K562 (cell line): ENCODE measurements around the gene MDN1.

Experiments used
- CBX5 ChIP-seq: IDR thresholded peaks from 2 replicates; pipeline ENCODE4 v1.6.1; 2014; ENCODE audit warnings: low read depth, borderline replicate concordance
- CTCF ChIP-seq, 3 experiments: IDR thresholded peaks in 2 of 3; conservative IDR thresholded peaks in 1 of 3; 2 replicates each; pipeline ENCODE4 v1.5.1; 2011 to 2012; ENCODE audit warnings: low read length in 3 of 3, mild to moderate bottlenecking in 3 of 3, control low read depth in 2 of 3, improper control_type of control experiment in 1 of 3, inconsistent platforms in 1 of 3, low read depth in 1 of 3, mixed read lengths in 1 of 3, moderate library complexity in 1 of 3; ENCODE audit not compliant: insufficient read depth in 2 of 3
- CUX1 ChIP-seq: fragments of 200-800 bp; sonication (Bioruptor generic); IDR thresholded peaks from 2 replicates; pipeline ENCODE4 v1.6.1; 2016; ENCODE audit warnings: missing genetic modification characterization, missing compliant biosample characterization
- EZH2 ChIP-seq: IDR thresholded peaks from 2 replicates; pipeline ENCODE4 v1.6.1; 2012; ENCODE audit warnings: low read depth, mild to moderate bottlenecking, inconsistent platforms, low read length, borderline replicate concordance
- FOXK2 ChIP-seq, 2 experiments: fragments of 450-650 bp; IDR thresholded peaks in 1 of 2; conservative IDR thresholded peaks in 1 of 2; 2 replicates each; pipeline ENCODE4 v1.6.1; 2016; ENCODE audit warnings: low read depth in 2 of 2, mild to moderate bottlenecking in 1 of 2
- MYNN ChIP-seq, 2 experiments: sonication (generic); formaldehyde crosslinking in 1 of 2; IDR thresholded peaks; 2 replicates each; pipeline versions ENCODE4 v1.5.0 to v1.6.1; 2016 to 2020; ENCODE audit warnings: antibody characterized with exemption in 1 of 2, missing genetic modification reagents in 1 of 2
- SAFB2 ChIP-seq: fragments of 200-400 bp; formaldehyde crosslinking; IDR thresholded peaks from 2 replicates; pipeline ENCODE4 v1.6.1; 2018; ENCODE audit warnings: borderline replicate concordance, low read length, low read depth, moderate library complexity; ENCODE audit not compliant: severe bottlenecking
- ZNF561 ChIP-seq: fragments of 450-650 bp; formaldehyde crosslinking; conservative IDR thresholded peaks from 2 replicates; pipeline ENCODE4 v1.4.0; 2020; ENCODE audit warnings: mild to moderate bottlenecking, moderate library complexity

- no peak for TF ChIP-seq ZNF561
- TF ChIP-seq EZH2, result no peak
- TF ChIP-seq CUX1 (CRISPR knock-in tag), result no peak
- TF ChIP-seq SAFB2, result no peak
- no peak for TF ChIP-seq FOXK2 (conservative IDR thresholded peaks at IDR 0.05 in 1 of 2, IDR thresholded peaks at IDR 0.05 in 1 of 2; ENCODE audit: low read depth in 2 of 2)
- no peak for TF ChIP-seq MYNN (IDR thresholded peaks at IDR 0.05)
- TF ChIP-seq MYNN (CRISPR knock-in tag; IDR thresholded peaks at IDR 0.05), result no peak
- no peak for TF ChIP-seq CBX5
- no peak for TF ChIP-seq CTCF (IDR thresholded peaks at IDR 0.05 in 2 of 3, conservative IDR thresholded peaks at IDR 0.05 in 1 of 3; ENCODE audit: insufficient read depth in 2 of 3, low read depth in 1 of 3, low read length in 3 of 3)
These were observed 29.6 kb downstream of the MDN1 start for GRCh38 chr6:89789980-89790379.
